GM23338 (cell line): Measurements from ENCODE around the gene APMAP. TPM values are rescaled to one million over a fixed set of nuclear protein-coding genes. Genes with fewer than 3 reads are reported as not detected.

Experiments used
- ATAC-seq: fragments of 200-7000 bp; cut with Tn5 transposase; 3 replicates; pipeline ENCODE4 v1.9.1; 2020
- DNase-seq: peaks from one replicate; pipeline ENCODE4 v3.0.0-alpha.2; 2015; ENCODE audit warnings: low spot score
- H2AFZ ChIP-seq: fragments of 200-600 bp; sonication (generic); 2 replicates; pipeline ENCODE4 v1.8.0; 2016; ENCODE audit warnings: antibody characterized with exemption, mild to moderate bottlenecking, moderate library complexity
- H3F3A ChIP-seq: fragments of 200-600 bp; sonication (generic); replicated peaks from 2 replicates; pipeline ENCODE4 v1.8.0; 2017; ENCODE audit warnings: antibody characterized with exemption, mixed run types, low read depth
- H3K27ac ChIP-seq: fragments of 200-600 bp; sonication (generic); 2 replicates; pipeline ENCODE4 v1.6.1; 2016; ENCODE audit warnings: low read depth
- H3K27me3 ChIP-seq: fragments of 200-600 bp; sonication (generic); 2 replicates; pipeline ENCODE4 v1.8.0; 2016; ENCODE audit warnings: mild to moderate bottlenecking, mixed run types, moderate library complexity; ENCODE audit not compliant: insufficient read depth
- H3K36me3 ChIP-seq: fragments of 200-600 bp; sonication (generic); 2 replicates; pipeline ENCODE4 v1.8.0; 2016; ENCODE audit warnings: mild to moderate bottlenecking; ENCODE audit not compliant: insufficient read depth
- H3K4me1 ChIP-seq: fragments of 200-600 bp; sonication (generic); 2 replicates; pipeline ENCODE4 v1.8.0; 2016; ENCODE audit warnings: mild to moderate bottlenecking, moderate library complexity; ENCODE audit not compliant: insufficient read depth
- H3K4me2 ChIP-seq: fragments of 200-600 bp; sonication (generic); 2 replicates; pipeline ENCODE4 v1.7.1; 2017; ENCODE audit warnings: mixed run types
- H3K4me3 ChIP-seq: fragments of 200-600 bp; sonication (generic); 2 replicates; pipeline ENCODE4 v1.6.1; 2016; ENCODE audit warnings: mixed run types
- H3K79me2 ChIP-seq: fragments of 200-600 bp; sonication (generic); replicated peaks from 2 replicates; pipeline ENCODE4 v1.8.0; 2017; ENCODE audit warnings: mild to moderate bottlenecking; ENCODE audit not compliant: insufficient read depth
- H3K9me2 ChIP-seq: fragments of 200-600 bp; sonication (generic); 2 replicates; pipeline ENCODE4 v1.8.0; 2017; ENCODE audit not compliant: insufficient read depth
- H4K20me1 ChIP-seq: fragments of 200-600 bp; sonication (generic); replicated peaks from 2 replicates; pipeline ENCODE4 v1.8.0; 2017; ENCODE audit warnings: mild to moderate bottlenecking; ENCODE audit not compliant: insufficient read depth
- H3K27ac Mint-ChIP-seq: 2 replicates; pipeline ENCODE4 v1.8.0; 2020; ENCODE audit warnings: inconsistent platforms, mild to moderate bottlenecking, moderate library complexity, mixed read lengths
- H3K27me3 Mint-ChIP-seq: 3 replicates; pipeline ENCODE4 v1.8.0; 2022; ENCODE audit warnings: low read depth, mild to moderate bottlenecking, moderate library complexity, mixed read lengths, inconsistent platforms; ENCODE audit not compliant: insufficient read depth, poor library complexity
- H3K36me3 Mint-ChIP-seq: 3 replicates; pipeline ENCODE4 v1.8.0; 2021; ENCODE audit warnings: low read depth, mild to moderate bottlenecking, inconsistent platforms, moderate library complexity, mixed read lengths
- H3K4me1 Mint-ChIP-seq: 3 replicates; pipeline ENCODE4 v1.8.0; 2020; ENCODE audit warnings: mild to moderate bottlenecking, inconsistent platforms, mixed read lengths
- H3K4me3 Mint-ChIP-seq: 3 replicates; pipeline ENCODE4 v1.8.0; 2021; ENCODE audit warnings: moderate library complexity, mild to moderate bottlenecking, inconsistent platforms, mixed read lengths
- H3K9me3 Mint-ChIP-seq: 3 replicates; pipeline ENCODE4 v1.8.0; 2020; ENCODE audit warnings: moderate library complexity, mild to moderate bottlenecking, inconsistent platforms, mixed read lengths
- CREB1 ChIP-seq: fragments of 250-450 bp; sonication (Bioruptor Pico); IDR thresholded peaks from 2 replicates; pipeline ENCODE4 v1.5.0; 2020; ENCODE audit warnings: low read depth, mild to moderate bottlenecking, moderate library complexity
- CTCF ChIP-seq, 2 experiments: fragments of 200-600 bp in 1 of 2; sonication (generic) in 1 of 2; conservative IDR thresholded peaks; 2 replicates each; pipeline versions ENCODE4 v1.5.1 to v1.6.1; 2016 to 2017; ENCODE audit warnings: antibody characterized with exemption in 2 of 2, low read depth in 2 of 2, mild to moderate bottlenecking in 2 of 2, moderate library complexity in 1 of 2
- ETS1 ChIP-seq: IDR thresholded peaks from 2 replicates; pipeline ENCODE4 v1.6.1; 2016; ENCODE audit warnings: antibody characterized with exemption
- EZH2 ChIP-seq: fragments of 200-600 bp; sonication (generic); IDR thresholded peaks from one replicate; pipeline ENCODE4 v1.8.0; 2017; ENCODE audit warnings: antibody characterized with exemption, mild to moderate bottlenecking, low read depth; ENCODE audit not compliant: unreplicated experiment
- JUNB ChIP-seq: IDR thresholded peaks from one replicate; pipeline ENCODE4 v1.6.1; 2016; ENCODE audit warnings: antibody characterized with exemption; ENCODE audit not compliant: unreplicated experiment
- NANOG ChIP-seq: IDR thresholded peaks from 2 replicates; pipeline ENCODE4 v1.6.1; 2016; ENCODE audit warnings: antibody characterized with exemption, borderline replicate concordance
- POLR2AphosphoS5 ChIP-seq: IDR thresholded peaks from 2 replicates; pipeline ENCODE4 v1.6.1; 2016; ENCODE audit warnings: antibody characterized with exemption, low read depth
- REST ChIP-seq: IDR thresholded peaks from one replicate; pipeline ENCODE4 v1.6.1; 2018; ENCODE audit warnings: antibody characterized with exemption; ENCODE audit not compliant: unreplicated experiment
- STAT1 ChIP-seq: IDR thresholded peaks from one replicate; pipeline ENCODE4 v1.6.1; 2016; ENCODE audit warnings: antibody characterized with exemption; ENCODE audit not compliant: unreplicated experiment
- ZNF114 ChIP-seq: fragments of 250-450 bp; sonication (Bioruptor Pico); IDR thresholded peaks from 2 replicates; pipeline ENCODE4 v1.5.0; 2020; ENCODE audit warnings: mild to moderate bottlenecking, moderate library complexity
- ZNF331 ChIP-seq: fragments of 250-450 bp; sonication (Bioruptor Pico); IDR thresholded peaks from 2 replicates; pipeline ENCODE4 v1.5.0; 2020; ENCODE audit warnings: low read depth, mild to moderate bottlenecking, moderate library complexity
- ZNF462 ChIP-seq: fragments of 250-450 bp; sonication (Bioruptor Pico); IDR thresholded peaks from 2 replicates; pipeline ENCODE4 v1.5.0; 2020; ENCODE audit warnings: mild to moderate bottlenecking, moderate library complexity
- polyA plus RNA-seq: library from polyadenylated mRNA; unstranded; fragments of >200 nt; fragmentation: Nextera tagmentation; extraction: Ambion mirVana; gene quantifications from 2 replicates; pipeline ENCODE4 v1.2.1, GENCODE V29; 2016
- total RNA-seq: library from RNA; depleted of rRNA; stranded (reverse); fragments of >200 nt; shearing (Covaris generic); gene quantifications from 2 replicates; pipeline ENCODE4 v1.2.3, GENCODE V29; 2014

APMAP gene
- total and polyA plus RNA-seq, 2 experiments from 2014 or later, result 31.7 to 72.3 TPM

- no peak for TF ChIP-seq CTCF (conservative IDR thresholded peaks at IDR 0.05; ENCODE audit: low read depth in 2 of 2)
- no peak for TF ChIP-seq ZNF331 (CRISPR knock-in tag)
- no peak for TF ChIP-seq NANOG
- TF ChIP-seq EZH2, result no peak
- TF ChIP-seq JUNB, result no peak
- no peak for TF ChIP-seq STAT1
These were observed 15.2 kb downstream of the APMAP start (continued) for GRCh38 chr20:24977336-24977735.

GRCh38 chr20:24972341-24972740, 20.2 kb downstream of the APMAP start:
- H3K4me3 ChIP-seq, result no peak overlapping the region
- Mint-ChIP-seq H3K27me3 (peaks cover under 1% of the 10 kb centered on the region), H3K27ac (no peak overlapping the region), H3K4me3 (no peak overlapping the region), H3K9me3 (peaks cover 9% of the 10 kb centered on the region; the same call in 1 of the 3 replicates), H3K36me3 (peaks cover 72% of the 10 kb centered on the region), H3K4me1 (no peaks in the 10 kb centered on the region)
- TF ChIP-seq EZH2, result no peak
- no peak for TF ChIP-seq STAT1
- TF ChIP-seq JUNB, result no peak
- no peak for TF ChIP-seq CREB1 (CRISPR knock-in tag)
- no peak for TF ChIP-seq ETS1
- TF ChIP-seq ZNF114 (CRISPR knock-in tag), result no peak
- no peak for TF ChIP-seq POLR2AphosphoS5
- TF ChIP-seq REST, result no peak
- TF ChIP-seq ZNF331 (CRISPR knock-in tag), result no peak
- no peak for TF ChIP-seq ZNF462 (CRISPR knock-in tag)
- no peaks in the 10 kb centered on the region for H3F3A ChIP-seq
- H3K9me2 ChIP-seq, result no peaks in the 10 kb centered on the region
- H3K27me3 ChIP-seq, result no peaks in the 10 kb centered on the region
- no peak overlapping the region for H2AFZ ChIP-seq
- no peak overlapping the region for H3K4me2 ChIP-seq
- DNase-seq, result no peak
- H3K36me3 ChIP-seq, result 0 out of 2 replicates have a peak, but pooled peaks cover 25% of the 10 kb centered on the region
- no peak for ATAC-seq
- no peak overlapping the region for H3K27ac ChIP-seq
- peaks cover 19% of the 10 kb centered on the region; the same call in 1 of the 2 replicates for H3K79me2 ChIP-seq
- H3K4me1 ChIP-seq, result no peaks in the 10 kb centered on the region
- H4K20me1 ChIP-seq, result no peaks in the 10 kb centered on the region
